ENCODE results near the gene TLK1. TPM values are rescaled to one million over a fixed set of nuclear protein-coding genes. Genes with fewer than 3 reads are reported as not detected.
"Not testable (repeated sequence)": the region's sequence is repeated elsewhere in the genome, so short reads cannot be mapped to it uniquely, and the experiment has no call there.

The TLK1 gene
- total RNA-seq, 2 donors from 2014 or later: 54.5 to 64.0 TPM

- no peaks in the 10 kb centered on the region for H3K27me3 Mint-ChIP-seq
- ATAC-seq (replicated peaks): peak; percentile 79
- H3K36me3 Mint-ChIP-seq (ENCODE audit: low read depth): peaks cover 44% of the 10 kb centered on the region
- peak overlapping the region; percentile 14 for H3K4me3 Mint-ChIP-seq
- H3K27ac Mint-ChIP-seq: peak overlapping the region; percentile 61
- H3K9me3 Mint-ChIP-seq: peaks cover 11% of the 10 kb centered on the region
- peaks cover 22% of the 10 kb centered on the region for H3K4me1 Mint-ChIP-seq
Observed at GRCh38 chr2:171095014-171095582, 65.6 kb downstream of the TLK1 start.

- Mint-ChIP-seq H3K36me3 (ENCODE audit: low read depth) (peaks cover 12% of the 10 kb centered on the region), H3K4me1 (peaks cover 41% of the 10 kb centered on the region)
- ATAC-seq (replicated peaks); H3K4me3 Mint-ChIP-seq; H3K9me3 Mint-ChIP-seq; H3K27ac Mint-ChIP-seq; H3K27me3 Mint-ChIP-seq: not testable (repeated sequence)
Observed at GRCh38 chr2:171091517-171091916, 69.2 kb downstream of the TLK1 start.

- no peak overlapping the region for H3K4me3 Mint-ChIP-seq
- H3K4me1 Mint-ChIP-seq: peaks cover 38% of the 10 kb centered on the region
- no peak for ATAC-seq (replicated peaks)
- peaks cover 11% of the 10 kb centered on the region for H3K36me3 Mint-ChIP-seq (ENCODE audit: low read depth)
- no peaks in the 10 kb centered on the region for H3K27me3 Mint-ChIP-seq
- H3K9me3 Mint-ChIP-seq: no peaks in the 10 kb centered on the region
- no peak overlapping the region for H3K27ac Mint-ChIP-seq
Observed at GRCh38 chr2:171089489-171089888, 71.2 kb downstream of the TLK1 start.

- no peaks in the 10 kb centered on the region for H3K27me3 Mint-ChIP-seq
- H3K4me3 Mint-ChIP-seq: peak overlapping the region; percentile 57
- H3K27ac Mint-ChIP-seq: no peak overlapping the region
- no peaks in the 10 kb centered on the region for H3K9me3 Mint-ChIP-seq
- peaks cover 41% of the 10 kb centered on the region for H3K4me1 Mint-ChIP-seq
- no peak for ATAC-seq (replicated peaks)
- H3K36me3 Mint-ChIP-seq (ENCODE audit: low read depth): peaks cover 13% of the 10 kb centered on the region
Observed at GRCh38 chr2:171088057-171088834, 72.4 kb downstream of the TLK1 start.

DNA sequence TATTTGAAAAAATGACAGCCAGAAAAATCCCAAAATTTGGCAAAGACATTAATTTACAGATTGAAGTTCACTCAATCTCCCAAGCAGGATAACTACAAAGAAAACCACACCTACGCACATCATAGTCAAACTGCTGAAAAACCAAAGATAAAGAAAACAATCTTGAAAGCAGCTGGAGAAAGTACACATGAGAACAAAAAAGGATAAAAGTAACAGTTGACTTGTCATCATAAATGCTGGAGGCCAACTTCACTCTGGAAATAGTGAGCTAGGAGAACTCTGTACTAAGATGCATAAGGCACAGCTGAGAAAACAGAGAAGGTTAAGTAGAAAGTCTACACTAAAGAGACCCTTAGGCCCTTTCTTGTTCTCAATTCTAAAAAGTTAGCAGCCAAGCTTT lies 73.1 kb downstream of the TLK1 start:
- no peaks in the 10 kb centered on the region for H3K27me3 Mint-ChIP-seq
- peaks cover 17% of the 10 kb centered on the region for H3K36me3 Mint-ChIP-seq (ENCODE audit: low read depth)
- H3K27ac Mint-ChIP-seq: peak overlapping the region; percentile 64
- H3K4me1 Mint-ChIP-seq: peaks cover 39% of the 10 kb centered on the region
- peak overlapping the region; percentile 57 for H3K4me3 Mint-ChIP-seq
- no peaks in the 10 kb centered on the region for H3K9me3 Mint-ChIP-seq
- ATAC-seq (replicated peaks): peak; percentile 40

GRCh38 chr2:171086352-171087290 lies 74.1 kb downstream of the TLK1 start:
- Mint-ChIP-seq H3K27me3 (no peaks in the 10 kb centered on the region), H3K4me1 (peaks cover 44% of the 10 kb centered on the region), H3K4me3 (peak overlapping the region; percentile 57), H3K36me3 (ENCODE audit: low read depth) (peaks cover 17% of the 10 kb centered on the region), H3K27ac (peak overlapping the region; percentile 64), H3K9me3 (no peaks in the 10 kb centered on the region)
- ATAC-seq (replicated peaks): peak; percentile 75

GRCh38 chr2:171084128-171084527 lies 76.6 kb downstream of the TLK1 start:
- H3K36me3 Mint-ChIP-seq (ENCODE audit: low read depth): peaks cover 36% of the 10 kb centered on the region
- peak; percentile 81 for ATAC-seq (replicated peaks)
- peak overlapping the region; percentile 16 for H3K27ac Mint-ChIP-seq
- peaks cover 45% of the 10 kb centered on the region for H3K4me1 Mint-ChIP-seq
- no peaks in the 10 kb centered on the region for H3K27me3 Mint-ChIP-seq
- H3K4me3 Mint-ChIP-seq: peak overlapping the region; percentile 55
- H3K9me3 Mint-ChIP-seq: no peaks in the 10 kb centered on the region

- no peak for ATAC-seq (replicated peaks)
- no peaks in the 10 kb centered on the region for H3K27me3 Mint-ChIP-seq
- peaks cover 42% of the 10 kb centered on the region for H3K36me3 Mint-ChIP-seq (ENCODE audit: low read depth)
- peaks cover 40% of the 10 kb centered on the region for H3K4me1 Mint-ChIP-seq
- no peak overlapping the region for H3K27ac Mint-ChIP-seq
- H3K9me3 Mint-ChIP-seq: no peaks in the 10 kb centered on the region
- peak overlapping the region; percentile 55 for H3K4me3 Mint-ChIP-seq
Observed at GRCh38 chr2:171083451-171083850, 77.2 kb downstream of the TLK1 start.

DNA sequence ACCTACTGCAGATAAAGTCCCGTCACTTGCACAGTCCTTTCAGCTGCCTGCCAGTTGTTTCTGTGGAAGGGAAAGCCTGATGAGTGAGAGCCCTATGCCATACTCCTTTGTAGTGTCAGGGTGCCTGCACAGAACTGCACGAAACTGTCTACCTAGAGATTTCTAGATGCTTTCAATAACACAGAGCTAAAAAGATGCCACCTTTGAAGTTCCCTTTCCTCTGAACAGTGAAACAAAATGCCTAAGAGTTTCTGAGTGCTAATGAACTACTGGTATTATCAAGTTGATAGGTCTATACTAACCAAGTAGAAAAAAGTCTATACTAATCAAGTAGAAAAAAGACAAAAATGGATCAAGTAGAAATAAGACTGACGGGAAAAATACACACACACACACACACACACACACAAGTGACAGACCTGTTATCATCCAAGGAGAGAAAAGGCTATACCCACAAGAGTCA lies 79.0 kb downstream of the TLK1 start:
- H3K4me1 Mint-ChIP-seq: peaks cover 36% of the 10 kb centered on the region
- peaks cover 59% of the 10 kb centered on the region for H3K36me3 Mint-ChIP-seq (ENCODE audit: low read depth)
- H3K27ac Mint-ChIP-seq: peak overlapping the region; percentile 38
- ATAC-seq (replicated peaks): peak; percentile 31
- no peaks in the 10 kb centered on the region for H3K9me3 Mint-ChIP-seq
- peak overlapping the region; percentile 25 for H3K4me3 Mint-ChIP-seq
- H3K27me3 Mint-ChIP-seq: no peaks in the 10 kb centered on the region

- ATAC-seq (replicated peaks): no peak
- Mint-ChIP-seq H3K27ac (no peak overlapping the region), H3K4me1 (peaks cover 40% of the 10 kb centered on the region), H3K36me3 (ENCODE audit: low read depth) (peaks cover 70% of the 10 kb centered on the region), H3K4me3 (no peak overlapping the region), H3K9me3 (no peaks in the 10 kb centered on the region), H3K27me3 (no peaks in the 10 kb centered on the region)
Observed at GRCh38 chr2:171080607-171081006, 80.1 kb downstream of the TLK1 start.

GRCh38 chr2:171076422-171076821 lies 84.3 kb downstream of the TLK1 start:
- Mint-ChIP-seq H3K36me3 (ENCODE audit: low read depth) (peaks cover 79% of the 10 kb centered on the region), H3K4me1 (peaks cover 15% of the 10 kb centered on the region)
- not testable (repeated sequence) for H3K4me3 Mint-ChIP-seq; H3K27me3 Mint-ChIP-seq; ATAC-seq (replicated peaks); H3K27ac Mint-ChIP-seq; H3K9me3 Mint-ChIP-seq

DNA sequence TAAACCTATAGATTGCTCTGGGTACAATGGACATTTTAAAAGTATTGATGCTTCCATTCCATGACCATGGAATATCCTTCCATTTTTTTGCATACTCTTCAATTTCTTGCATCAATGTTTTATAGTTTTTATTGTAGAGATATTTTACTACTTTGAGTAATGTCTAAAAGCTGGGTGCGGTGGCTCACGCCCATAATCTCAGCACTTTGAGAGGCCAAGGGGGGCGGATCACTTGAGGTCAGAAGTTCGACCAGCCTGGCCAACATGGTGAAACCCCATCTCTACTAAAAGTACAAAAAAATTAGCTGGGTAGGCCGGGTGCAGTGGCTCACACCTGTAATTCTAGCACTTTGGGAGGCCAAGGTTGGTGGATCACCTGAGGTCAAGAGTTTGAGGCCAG lies 88.5 kb downstream of the TLK1 start:
- Mint-ChIP-seq H3K27me3 (no peaks in the 10 kb centered on the region), H3K9me3 (no peaks in the 10 kb centered on the region), H3K27ac (no peak overlapping the region), H3K4me1 (peaks cover 7% of the 10 kb centered on the region), H3K36me3 (ENCODE audit: low read depth) (peaks cover 67% of the 10 kb centered on the region), H3K4me3 (no peak overlapping the region)
- no peak for ATAC-seq (replicated peaks)

GRCh38 chr2:171069286-171069956 lies 91.3 kb downstream of the TLK1 start:
- H3K36me3 Mint-ChIP-seq (ENCODE audit: low read depth): peaks cover 47% of the 10 kb centered on the region
- no peak overlapping the region for H3K27ac Mint-ChIP-seq
- ATAC-seq (replicated peaks): peak; percentile 35
- no peaks in the 10 kb centered on the region for H3K9me3 Mint-ChIP-seq
- no peak overlapping the region for H3K4me3 Mint-ChIP-seq
- peaks cover 4% of the 10 kb centered on the region for H3K4me1 Mint-ChIP-seq
- H3K27me3 Mint-ChIP-seq: no peaks in the 10 kb centered on the region

DNA sequence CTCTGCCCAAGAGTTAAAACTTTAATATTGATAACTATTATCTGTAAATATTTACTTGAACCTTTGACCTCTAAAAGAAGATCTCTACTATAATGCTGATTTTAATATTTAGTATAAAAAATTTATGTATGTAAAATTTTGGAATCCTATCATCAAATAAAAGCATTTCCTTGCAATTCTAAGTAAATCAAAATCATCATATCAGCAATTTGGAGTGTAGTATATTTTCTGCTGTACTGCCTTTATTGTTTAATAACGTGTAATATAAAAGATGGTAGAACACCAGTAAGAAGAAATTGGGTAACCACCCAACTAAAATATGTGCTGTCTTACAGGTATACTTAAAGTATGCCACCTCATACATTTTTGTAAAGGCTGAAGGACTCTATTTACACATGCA lies 94.6 kb downstream of the TLK1 start:
- Mint-ChIP-seq H3K9me3 (no peaks in the 10 kb centered on the region), H3K4me1 (peaks cover 6% of the 10 kb centered on the region), H3K27ac (no peak overlapping the region), H3K4me3 (no peak overlapping the region), H3K36me3 (ENCODE audit: low read depth) (peaks cover 39% of the 10 kb centered on the region), H3K27me3 (no peaks in the 10 kb centered on the region)
- no peak for ATAC-seq (replicated peaks)

Data from activated T-helper 17 cell treated with anti-CD3 and anti-CD28 coated beads, Interleukin-2, amount 50 U/mL, for 72 hours (primary cell).